SIG-M5 (cell line): Measurements from ENCODE around the gene EPB41L3.
"Not testable (repeated sequence)": the region's sequence is repeated elsewhere in the genome, so short reads cannot be mapped to it uniquely, and the experiment has no call there.

Experiments used
- DNase-seq: peaks from one replicate; lab custom pipeline; 2025; lab: John Stamatoyannopoulos, UW

Gene EPB41L3

DNA sequence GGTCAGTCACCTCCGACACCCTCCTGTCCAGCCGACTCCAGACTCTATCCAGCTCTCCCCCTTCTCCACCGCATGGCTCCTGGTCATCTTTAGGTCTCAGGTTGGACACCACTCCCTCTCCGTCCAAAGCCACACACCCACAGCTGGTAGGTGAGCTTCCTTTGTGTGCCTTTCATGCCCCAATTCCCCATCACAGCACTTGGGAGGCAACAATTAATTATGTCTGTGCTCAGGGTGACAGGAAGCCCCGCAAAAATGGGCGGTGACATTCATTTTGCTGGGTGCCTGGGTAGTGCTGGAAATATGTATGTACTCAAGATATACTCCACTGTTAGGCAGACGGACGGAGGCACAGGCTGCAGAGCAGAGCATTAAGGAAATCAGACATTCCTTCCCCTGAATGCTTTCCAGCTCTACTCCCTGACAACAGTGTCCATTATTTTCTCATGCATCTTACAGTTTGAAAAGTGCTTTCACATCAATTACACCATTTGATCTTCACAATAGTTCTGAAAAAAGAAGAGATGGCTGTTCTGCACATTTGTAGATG is 13.1 kb downstream of the EPB41L3 start:
- no peak for DNase-seq

DNA sequence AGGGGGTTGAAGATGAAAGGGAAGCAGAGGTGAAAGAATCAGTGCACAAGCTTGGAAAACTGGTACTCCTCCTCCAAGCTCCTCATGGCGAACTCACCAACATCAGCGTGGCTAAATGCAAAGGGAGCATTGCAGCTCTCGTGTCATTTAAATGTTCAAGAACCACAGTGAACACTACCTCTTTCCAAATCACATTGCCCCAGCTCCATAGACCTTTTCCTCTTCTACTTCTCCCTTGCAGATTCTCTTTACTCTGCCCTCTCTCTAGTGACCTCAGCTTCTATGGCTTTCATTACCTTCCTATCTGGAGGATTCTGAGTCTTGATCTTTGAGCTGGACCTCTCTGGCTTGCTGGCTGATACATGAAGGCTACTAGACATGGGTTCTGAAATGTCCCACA is 14.3 kb downstream of the EPB41L3 start:
- DNase-seq = no peak

DNA sequence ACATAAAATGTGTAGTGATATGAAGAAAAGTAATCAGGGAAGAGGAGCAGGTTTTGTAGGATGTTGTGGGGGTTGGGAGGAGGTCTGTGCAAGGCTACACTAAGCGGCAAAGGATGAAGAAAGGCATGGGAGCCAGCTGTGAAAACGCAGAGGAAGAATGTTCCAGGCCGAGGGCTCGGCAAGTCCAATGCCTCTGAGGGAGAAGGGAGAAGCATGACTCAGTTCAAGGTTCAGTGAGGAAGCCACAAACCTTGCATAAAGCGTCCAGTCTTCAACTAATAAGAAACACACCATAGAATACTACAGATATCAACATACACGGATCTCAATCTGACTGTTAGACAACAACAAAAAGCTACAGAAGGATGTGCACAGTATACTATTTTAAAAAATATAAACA is 16.2 kb downstream of the EPB41L3 start:
- DNase-seq = no peak

DNA sequence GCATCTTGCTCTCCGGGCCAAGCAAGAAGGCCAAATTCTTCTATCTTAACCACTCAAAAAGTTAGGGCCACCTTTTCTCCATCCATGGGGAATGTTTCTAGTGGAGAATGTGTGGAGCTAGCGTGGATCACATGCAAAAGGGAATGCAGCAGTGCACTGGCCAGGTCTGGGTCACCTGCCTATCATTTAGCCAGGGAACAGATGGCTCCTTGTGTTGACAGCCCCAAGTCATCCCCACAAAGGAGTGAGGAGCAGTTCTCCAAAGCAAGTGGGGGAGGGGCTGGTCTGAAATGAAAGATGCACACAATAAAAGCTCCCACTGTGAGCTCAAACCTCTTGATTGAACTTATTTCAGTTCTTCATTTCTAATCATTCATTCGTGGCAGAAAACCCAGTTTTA is 19.1 kb downstream of the EPB41L3 start:
- DNase-seq = no peak

DNA sequence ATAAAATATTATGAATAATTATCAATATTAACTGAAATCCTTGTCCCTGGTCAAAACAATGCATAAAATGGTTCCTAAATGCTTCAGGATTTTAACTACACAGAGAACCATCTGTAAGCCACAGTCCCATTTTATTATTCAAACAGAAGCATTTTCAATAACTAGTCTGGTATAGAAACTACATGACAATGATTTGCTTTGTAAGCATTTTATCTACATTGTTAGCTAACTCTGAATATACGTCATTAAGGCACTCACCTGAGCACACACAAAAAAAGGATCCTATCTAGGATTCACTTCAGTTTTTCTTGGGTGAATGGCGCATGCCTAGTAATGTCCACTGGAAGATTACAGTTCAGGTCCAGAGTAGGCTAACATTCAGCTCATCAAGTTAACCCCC is 22.8 kb downstream of the EPB41L3 start:
- DNase-seq = no peak

DNA sequence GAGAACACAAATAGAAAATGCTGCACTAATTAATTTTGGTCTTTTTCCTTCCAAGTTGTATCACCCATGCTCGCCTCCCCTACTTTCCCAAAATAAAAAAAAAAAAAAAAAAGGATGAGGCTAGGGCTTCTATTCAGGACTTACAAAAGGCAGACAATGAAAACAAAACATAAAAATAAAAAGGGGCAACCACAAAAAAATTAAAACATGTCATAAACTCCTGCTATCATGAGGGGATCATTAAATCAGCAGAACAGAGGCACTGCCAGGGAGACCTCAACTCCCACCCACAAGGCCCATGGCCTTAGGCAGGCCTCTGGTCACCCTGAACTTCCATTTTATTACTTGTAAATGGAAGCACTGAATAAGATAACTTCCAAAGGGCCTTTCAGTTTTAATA is 23.3 kb downstream of the EPB41L3 start:
- DNase-seq = no peak

DNA sequence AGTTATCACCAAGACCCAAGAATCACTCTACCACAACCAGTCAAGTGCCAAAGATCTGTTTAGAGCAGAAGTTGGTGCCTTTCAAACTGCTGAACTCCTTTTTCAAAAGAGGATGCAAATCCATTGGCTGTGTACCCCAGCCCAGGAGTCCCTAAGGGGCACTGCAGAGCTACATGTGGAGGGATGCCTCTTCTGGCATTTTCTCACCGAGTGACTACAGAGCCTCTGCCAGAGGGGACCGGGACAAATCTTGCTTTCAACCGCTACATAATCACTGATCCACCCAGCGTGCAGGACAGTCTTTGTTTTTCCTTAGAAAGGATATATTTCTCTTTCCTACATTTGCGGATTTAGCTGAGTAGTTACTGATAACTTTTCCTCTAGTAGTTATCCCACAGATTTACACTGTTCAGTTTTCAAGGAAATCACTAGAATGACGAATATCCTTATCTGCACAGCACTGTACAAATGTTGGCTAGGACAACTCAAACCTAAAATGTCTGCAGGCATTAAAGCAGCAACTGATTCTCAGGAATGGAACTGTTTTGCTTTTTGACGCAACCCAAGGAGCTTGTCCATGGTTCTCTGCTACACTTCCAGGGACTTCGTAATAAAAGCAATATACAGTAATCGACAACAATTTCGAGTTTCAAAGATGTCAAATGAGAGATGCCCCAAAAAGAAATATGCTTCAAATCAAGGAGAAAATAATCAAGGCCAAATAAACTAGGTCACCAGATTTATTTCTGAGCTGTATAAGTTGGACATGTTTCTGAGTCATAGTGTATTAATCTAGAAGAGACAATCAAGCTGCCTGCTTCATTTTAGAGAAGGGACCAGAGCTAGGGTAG is 24.1 kb downstream of the EPB41L3 start:
- no peak for DNase-seq

DNA sequence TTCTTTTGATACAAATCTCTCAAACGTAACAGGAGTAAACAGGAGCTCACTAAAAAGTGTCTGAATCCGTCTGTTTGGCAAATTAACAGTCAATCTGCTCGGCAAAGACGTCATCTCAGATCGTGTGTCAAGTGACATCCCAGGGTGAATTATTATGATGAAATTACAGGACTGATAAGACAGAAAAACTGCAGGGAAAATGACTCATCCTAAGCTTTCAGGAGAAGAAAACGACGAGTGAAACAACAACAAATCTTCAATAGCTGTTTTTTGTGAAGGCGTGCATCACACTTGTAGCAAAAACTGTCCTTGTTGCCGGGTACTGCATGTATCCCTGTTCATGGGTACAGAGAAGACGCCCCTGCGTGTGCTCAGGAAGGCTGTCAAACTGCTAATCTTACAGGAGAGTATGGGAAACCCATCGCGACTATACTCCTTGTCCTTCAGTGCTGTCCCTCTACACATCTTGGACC is 24.9 kb downstream of the EPB41L3 start:
- DNase-seq = no peak

DNA sequence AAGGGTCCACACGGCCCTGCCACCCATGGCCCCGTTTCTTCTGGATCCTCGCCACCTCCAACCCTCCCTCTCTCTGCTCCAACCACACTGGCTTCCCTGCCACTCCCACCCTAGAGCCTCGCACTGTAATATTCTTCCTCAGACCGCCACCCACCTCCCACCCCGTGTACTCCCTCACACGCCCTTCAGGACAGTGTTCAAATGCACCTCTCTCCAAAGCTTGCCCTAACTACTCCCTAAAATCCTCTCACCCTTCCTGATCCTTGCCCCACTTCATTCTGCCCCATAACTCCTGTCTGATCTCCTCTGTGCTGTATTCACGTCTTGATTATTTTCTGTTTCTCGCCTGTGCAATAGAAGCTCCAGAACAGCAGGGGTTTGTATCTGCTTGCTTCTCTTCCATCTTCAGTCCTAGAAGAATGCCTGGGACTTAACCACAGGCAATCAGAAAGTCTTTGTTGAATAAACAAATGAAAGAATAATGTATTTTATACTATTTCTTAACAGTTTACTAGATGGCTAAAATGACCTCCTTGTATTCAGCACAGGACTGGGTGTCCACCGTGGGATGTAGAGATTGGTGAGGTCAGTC is 25.5 kb downstream of the EPB41L3 start:
- no peak for DNase-seq

DNA sequence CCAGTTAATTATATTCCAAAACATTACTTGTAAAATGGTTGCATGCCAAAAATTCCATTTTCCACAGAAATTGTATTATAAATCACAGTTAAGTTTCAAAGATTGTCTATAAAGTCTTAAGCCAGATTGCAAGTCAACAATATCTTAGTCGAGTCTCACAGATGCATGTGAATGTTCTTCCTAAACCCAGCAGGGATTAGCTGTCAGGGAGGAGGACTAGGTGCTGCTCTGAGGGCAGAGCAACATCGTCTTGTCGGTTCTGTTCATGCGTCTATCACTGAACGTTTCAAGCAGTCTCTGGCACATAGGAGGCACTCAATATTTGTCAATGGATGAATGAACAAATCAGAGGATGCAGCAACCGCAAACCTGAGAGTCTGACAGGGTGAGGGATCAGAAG is 27.0 kb downstream of the EPB41L3 start:
- no peak for DNase-seq

DNA sequence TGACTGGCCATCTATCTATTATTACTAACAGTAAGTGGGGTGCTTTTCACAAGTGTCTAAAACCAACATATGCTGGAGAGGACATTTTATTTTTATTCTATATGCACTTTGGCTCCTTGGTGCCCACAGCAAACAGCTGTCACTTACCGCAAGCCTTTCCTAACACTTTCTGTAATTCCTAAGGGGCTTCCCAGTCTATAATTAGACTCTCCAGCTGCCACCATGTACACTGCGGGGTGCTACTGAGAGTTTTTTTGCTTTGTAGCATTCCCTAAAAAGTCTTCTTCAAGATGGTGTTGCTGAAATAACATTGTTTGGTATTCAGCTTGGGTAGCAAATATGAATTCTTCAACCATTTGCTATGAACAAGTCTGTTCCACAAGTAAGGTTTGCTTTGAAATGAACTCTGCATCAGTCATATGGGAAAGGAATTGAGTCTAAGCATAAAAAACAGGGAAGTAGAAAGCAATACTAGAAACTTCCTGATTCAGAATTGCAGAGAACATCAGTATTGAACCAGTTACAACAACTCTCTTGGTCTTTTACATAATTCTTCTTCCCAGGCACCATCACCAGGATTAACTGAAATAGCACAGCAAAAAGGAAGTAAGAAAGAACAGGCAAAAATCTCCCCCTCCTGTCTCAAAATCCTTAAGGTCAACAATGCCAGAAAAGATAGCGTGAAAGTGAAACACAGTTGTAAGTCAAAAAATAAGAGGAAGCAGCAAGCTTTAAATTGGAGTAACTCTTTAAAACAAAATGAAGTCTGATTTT is 28.6 kb downstream of the EPB41L3 start:
- peak; percentile 79 for DNase-seq

DNA sequence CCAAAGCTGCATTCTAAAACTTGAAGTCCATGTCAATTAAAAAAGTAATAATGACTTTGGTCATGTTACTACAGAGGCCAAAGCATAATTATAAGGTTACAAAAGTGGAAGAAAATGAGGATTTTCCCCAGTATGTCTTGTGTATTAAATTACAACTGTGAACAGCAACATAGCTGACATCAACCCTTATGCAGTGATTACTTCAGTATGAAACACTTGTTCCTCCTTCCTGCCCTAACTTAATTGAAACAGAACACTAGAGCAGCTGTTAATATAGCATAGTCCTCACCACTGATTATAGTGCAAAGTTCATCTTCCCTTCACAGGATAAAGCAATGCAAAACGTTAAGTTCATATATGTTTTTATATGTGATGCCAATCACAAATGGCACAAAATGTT is 29.9 kb downstream of the EPB41L3 start:
- no peak for DNase-seq

DNA sequence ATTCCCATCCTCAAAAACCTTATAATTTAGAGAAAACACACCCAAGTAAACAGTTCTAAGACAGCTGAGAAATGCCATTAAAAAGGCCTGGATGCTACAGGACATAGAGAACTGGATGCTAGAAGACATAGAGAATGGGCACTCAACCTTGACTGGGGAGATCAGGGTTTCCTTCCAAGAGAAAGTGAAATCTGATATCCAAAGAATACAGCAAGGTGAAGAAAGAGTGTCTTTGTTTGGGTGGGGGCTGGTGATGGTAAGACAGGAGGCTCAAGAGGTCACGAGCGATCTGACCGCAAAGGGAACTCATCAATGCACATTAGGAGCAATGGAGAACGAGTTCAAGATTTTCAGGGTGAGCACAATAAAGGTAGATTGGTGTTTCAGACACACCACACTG is 31.6 kb downstream of the EPB41L3 start:
- DNase-seq = no peak

DNA sequence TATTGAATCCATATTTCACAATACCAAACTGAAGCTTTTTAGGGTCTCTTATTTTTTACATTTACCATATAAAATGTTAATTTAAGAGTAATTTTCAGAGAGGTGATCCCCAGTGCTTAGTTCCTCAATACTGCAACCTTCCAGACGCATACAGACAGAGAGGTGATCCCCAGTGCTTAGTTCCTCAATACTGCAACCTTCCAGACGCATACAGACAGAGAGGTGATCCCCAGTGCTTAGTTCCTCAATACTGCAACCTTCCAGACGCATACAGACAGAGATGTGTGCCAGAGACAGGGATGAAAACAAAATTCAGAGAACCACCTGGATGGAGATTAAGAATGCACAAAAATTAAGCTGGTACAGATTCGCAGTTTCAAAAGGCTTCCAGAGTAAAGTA is 32.3 kb downstream of the EPB41L3 start:
- DNase-seq = not testable (repeated sequence)

DNA sequence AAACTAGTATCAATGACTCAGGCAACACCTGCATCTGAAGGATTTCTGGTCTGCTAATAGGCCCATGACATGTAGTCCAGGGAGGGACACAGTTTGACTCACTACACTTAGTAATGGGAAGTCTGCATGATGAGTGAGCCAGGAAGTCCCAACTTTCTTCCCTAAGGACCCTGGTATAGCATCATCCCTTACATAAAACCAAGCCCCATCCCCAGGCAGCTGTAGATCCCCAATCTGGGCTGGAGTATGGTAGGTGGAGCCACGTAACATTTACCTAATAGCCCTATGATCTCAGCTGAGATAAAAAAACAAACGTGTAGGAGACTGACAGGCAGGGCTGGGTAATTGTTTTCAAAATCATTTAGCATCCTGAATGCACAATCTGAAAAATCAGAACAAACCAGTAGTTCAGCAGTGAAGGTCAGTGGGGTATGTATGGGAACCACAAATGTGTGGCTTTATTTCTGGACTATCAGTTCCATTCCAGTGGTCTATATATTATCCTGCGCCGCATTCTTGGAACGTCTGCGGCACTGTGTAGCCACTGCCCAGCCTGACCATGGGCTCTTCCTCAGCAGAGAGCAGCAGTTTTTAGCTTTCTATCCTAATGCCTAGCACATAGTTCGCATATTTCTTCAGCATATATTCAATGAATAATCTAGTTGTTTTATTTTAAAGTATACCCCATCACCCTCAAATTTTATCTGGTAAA is 33.5 kb downstream of the EPB41L3 start:
- no peak for DNase-seq

DNA sequence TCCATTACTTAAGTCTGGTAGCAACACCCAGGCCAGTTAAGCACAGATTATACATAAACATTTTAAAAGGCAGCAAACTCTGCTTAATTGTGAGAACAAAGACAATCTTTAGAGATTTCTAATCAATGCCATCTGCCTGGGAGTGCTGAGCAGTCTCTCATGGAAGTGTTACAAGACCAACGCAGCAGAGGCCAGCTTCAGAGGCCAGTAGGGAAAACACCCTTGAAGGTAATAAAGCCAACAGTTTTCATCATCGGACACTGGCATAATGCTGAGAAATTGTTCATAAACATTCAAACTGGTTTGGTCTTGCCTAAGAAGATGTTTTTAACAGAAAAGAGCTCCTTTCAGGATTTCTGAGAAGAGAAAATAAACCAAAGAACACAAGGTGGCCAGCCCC is 35.0 kb downstream of the EPB41L3 start:
- no peak for DNase-seq

DNA sequence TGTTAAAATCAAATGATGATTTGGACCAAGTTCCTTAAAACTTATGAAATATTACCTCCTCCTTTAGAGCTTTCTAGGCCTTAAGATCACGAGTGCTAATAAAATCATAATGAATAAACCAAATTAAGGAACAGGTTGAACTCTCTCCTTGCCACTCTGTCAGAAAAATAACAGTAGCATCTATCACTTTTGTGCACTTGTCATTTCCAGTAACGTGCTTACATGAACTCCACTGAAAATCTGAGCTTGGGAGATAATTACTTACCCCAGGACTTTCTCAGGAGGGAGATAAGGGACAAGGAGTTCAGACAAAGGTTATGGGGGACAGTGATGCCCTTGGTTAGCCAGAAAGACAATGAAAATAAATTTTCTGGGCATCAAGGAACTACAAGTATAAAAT is 36.0 kb downstream of the EPB41L3 start:
- no peak for DNase-seq

DNA sequence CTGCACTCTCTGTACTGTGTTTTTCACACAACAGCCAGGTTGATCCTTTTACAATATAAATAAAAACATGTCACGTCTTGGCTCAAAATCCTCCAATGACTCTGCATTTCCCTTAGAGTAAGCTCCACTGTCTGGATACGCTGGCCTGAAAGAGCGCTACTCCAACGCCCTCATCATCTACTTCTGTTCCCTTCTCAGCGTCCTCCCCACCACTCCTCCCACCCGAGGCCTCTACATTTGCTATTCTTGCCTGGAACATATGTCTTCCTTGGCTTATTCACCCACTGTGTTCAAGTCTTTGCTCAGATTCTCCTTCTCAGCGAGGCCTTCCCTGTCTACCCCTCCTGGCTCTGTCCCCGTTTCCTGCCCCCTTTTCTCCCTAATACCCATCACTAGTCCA is 37.6 kb downstream of the EPB41L3 start:
- no peak for DNase-seq

DNA sequence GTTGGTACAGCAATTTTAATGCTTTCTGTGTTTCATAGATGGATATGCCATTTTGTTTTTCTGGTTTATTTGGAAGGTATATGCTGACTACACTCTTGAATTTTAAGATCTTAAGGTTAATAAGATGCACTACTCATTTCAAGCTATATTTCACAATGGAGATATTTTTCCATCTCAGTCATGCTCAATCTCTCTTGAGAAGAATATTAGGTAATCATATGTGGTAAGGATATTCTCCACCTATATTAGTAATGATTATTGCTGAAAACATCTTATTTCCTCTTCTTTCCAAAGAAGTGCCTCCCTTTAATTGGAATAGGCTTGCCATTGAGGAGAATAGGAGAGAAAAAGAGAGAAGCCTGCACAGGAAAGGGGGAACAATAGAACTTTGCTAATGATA is 40.1 kb downstream of the EPB41L3 start:
- DNase-seq = no peak

DNA sequence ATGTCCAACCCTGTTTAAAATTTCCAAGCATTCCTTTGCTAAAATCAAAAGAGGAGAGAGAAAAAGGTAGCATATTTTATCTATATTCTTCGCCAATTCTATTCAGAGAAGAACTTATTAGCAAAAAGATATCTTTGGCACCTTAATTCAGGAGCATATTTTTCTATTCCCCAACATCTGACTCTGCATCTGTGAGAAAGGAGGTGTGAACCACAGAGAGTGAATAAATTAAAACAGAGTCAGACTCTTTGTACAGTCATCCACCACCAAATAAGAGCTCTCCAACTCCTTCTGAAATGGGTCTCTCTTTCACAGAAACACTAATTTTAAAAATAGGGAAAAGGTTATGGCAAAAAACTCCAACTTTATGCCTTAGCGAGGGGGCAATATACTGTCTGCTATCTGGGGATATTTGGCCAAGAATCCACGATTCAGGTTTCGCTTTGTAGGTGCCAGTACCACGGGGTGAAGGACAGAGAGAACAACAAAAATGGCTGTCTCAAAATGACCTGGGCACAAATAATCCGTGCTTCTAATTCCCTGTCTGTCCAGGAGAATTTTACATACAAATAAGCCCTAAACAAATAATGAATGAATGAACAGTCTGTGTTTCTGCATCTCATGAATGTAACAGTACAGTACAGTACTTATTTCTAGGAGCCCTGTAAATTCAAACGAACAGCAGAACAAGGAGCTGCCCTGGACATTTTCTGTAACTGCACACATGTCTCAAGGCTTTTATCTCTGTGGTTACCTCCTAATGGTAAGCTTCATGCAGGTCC is 43.4 kb downstream of the EPB41L3 start:
- DNase-seq = no peak

DNA sequence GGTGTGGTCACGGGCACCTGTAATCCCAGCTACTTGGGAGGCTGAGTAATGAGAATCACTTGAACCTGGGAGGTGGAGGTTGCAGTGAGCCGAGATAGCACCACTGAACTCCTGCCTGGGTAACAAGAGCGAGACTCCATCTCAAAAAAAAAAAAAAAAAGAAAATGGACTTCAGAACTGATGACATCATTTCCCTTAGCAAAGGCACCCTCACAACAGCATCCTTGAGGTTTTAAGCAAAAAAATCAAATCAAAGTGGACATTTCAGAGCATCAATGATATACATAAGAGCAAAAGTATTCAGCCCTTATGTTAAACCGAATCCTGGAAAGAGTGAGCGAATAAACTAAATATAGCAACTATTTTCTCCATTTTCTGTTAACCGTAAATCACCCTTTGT is 45.3 kb downstream of the EPB41L3 start:
- no peak for DNase-seq
